Measurements from ENCODE around the gene USP1.
A peak's percentile ranks its signal among the peaks of the same experiment; 100 is the strongest.

USP1 gene, protein sequence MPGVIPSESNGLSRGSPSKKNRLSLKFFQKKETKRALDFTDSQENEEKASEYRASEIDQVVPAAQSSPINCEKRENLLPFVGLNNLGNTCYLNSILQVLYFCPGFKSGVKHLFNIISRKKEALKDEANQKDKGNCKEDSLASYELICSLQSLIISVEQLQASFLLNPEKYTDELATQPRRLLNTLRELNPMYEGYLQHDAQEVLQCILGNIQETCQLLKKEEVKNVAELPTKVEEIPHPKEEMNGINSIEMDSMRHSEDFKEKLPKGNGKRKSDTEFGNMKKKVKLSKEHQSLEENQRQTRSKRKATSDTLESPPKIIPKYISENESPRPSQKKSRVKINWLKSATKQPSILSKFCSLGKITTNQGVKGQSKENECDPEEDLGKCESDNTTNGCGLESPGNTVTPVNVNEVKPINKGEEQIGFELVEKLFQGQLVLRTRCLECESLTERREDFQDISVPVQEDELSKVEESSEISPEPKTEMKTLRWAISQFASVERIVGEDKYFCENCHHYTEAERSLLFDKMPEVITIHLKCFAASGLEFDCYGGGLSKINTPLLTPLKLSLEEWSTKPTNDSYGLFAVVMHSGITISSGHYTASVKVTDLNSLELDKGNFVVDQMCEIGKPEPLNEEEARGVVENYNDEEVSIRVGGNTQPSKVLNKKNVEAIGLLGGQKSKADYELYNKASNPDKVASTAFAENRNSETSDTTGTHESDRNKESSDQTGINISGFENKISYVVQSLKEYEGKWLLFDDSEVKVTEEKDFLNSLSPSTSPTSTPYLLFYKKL

DNA sequence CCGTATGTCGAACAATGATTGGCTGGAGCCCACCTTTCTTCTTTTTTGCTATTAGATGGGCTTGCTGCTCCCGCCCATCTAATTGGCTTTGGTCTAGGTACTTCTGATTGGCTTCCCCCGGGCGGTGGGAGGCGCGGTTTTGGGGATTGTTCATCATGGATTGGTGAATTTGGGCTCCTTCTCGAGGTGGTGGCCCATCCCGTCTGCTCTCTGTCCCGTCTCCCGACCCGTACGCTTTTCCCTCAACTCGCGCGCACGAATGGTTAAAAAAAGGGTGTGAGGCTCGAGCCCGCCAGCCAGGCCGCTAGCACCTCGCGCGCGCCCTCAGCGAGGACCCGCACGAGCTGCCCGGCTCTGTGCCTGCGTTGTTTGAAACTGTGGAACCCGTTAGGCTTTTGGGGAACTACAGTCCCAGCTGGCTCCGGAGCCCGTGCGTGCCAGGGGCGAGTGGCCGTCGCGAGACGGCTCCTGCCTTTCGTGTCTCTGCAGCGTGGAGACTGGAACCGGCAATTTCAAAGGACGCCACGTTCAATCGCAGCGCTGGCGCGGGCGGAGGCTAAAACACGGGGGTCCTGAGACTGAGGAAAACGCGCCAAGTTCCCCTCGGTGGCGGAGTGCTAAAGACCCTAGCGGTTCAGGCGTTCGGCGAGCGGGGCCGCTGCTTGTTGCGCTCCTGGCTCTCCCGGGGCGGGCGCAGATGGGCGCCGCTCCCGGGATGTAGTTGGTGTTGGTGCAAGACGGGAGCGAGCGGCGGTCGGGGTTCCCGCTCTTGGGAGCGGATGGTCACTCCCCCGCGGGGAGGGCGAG is at the start of gene USP1:
Gene USP1, plus strand, starts transcription at position 584 of the 807 bp plus-strand sequence. CDS start 2,819 bp downstream, outside the sequence.
- Histone ChIP-seq H3K9ac (ENCODE audit: low read length) (peak within 1 kb of the TSS; percentile 93), H3K4me3 (ENCODE audit: low read depth in 1 of 2, low read length in 2 of 2) (peak within 1 kb of the TSS; percentile 89 to 98), H3K27me3 (ENCODE audit: control insufficient read depth in 1 of 2, insufficient read depth in 2 of 2, low read length in 2 of 2) (no peaks in the 10 kb centered on the region), H3K27ac (ENCODE audit: low read depth, low read length) (peak within 1 kb of the TSS; percentile 96), H3K36me3 (ENCODE audit: insufficient read depth, low read length) (peaks cover 5% of the 10 kb centered on the region), H3K4me1 (ENCODE audit: insufficient read depth, low read length) (peaks cover 29% of the 10 kb centered on the region), H3K9me3 (ENCODE audit: low read length) (no peaks in the 10 kb centered on the region)

DNA sequence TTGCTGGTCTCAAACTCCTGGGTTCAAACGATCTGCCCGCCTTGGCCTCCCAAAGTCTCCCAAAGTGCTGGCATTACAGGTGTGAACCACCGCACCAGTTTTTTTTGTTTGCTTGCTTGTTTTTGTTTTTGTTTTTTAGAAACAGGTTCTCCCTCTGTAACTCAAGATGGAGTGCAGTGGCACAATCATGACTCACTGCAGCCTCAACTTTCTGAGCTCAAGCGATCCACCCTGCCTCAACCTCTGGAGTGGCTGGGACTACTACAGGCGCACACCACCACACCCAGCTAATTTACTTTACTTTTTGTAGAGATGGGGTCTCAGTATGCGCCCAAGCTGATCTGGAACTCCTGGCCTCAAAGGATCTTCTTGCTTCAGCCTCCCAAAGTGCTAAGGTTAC is 47.3 kb upstream of the USP1 start:
- Histone ChIP-seq H3K36me3 (ENCODE audit: insufficient read depth, low read length) (no peaks in the 10 kb centered on the region), H3K27ac (ENCODE audit: low read depth, low read length) (no peak overlapping the region), H3K9ac (ENCODE audit: low read length) (no peak overlapping the region), H3K4me3 (ENCODE audit: low read depth in 1 of 2, low read length in 2 of 2) (no peak overlapping the region), H3K9me3 (ENCODE audit: low read length) (no peaks in the 10 kb centered on the region), H3K27me3 (ENCODE audit: control insufficient read depth in 1 of 2, insufficient read depth in 2 of 2, low read length in 2 of 2) (no peaks in the 10 kb centered on the region), H3K4me1 (ENCODE audit: insufficient read depth, low read length) (peaks cover 6% of the 10 kb centered on the region)

DNA sequence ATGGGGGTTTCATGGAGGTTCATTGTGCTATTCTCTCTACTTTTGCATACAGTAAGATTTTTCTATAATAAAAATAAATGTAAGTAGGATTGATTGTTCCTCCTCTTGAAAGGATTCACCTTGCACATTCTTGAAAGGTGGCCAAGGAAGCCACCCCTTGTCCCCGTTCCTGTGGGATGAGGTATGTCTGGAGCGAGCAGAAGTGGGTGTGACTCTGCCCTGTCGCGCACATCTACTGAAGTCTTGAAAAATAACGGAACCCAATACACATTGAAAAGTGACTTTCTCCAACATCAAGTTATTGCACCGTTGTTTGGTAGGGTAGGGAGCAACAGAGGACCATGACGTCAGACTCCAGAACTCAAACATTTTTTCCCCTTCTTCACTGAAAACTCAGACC is 46.8 kb upstream of the USP1 start:
- peaks cover under 1% of the 10 kb centered on the region for H3K4me1 ChIP-seq (ENCODE audit: insufficient read depth, low read length)
- no peaks in the 10 kb centered on the region for H3K9me3 ChIP-seq (ENCODE audit: low read length)
- H3K36me3 ChIP-seq (ENCODE audit: insufficient read depth, low read length): no peaks in the 10 kb centered on the region
- H3K27me3 ChIP-seq (ENCODE audit: control insufficient read depth in 1 of 2, insufficient read depth in 2 of 2, low read length in 2 of 2): no peaks in the 10 kb centered on the region
- H3K27ac ChIP-seq (ENCODE audit: low read depth, low read length): no peak overlapping the region
- no peak overlapping the region for H3K9ac ChIP-seq (ENCODE audit: low read length)
- no peak overlapping the region for H3K4me3 ChIP-seq (ENCODE audit: low read depth in 1 of 2, low read length in 2 of 2)

DNA sequence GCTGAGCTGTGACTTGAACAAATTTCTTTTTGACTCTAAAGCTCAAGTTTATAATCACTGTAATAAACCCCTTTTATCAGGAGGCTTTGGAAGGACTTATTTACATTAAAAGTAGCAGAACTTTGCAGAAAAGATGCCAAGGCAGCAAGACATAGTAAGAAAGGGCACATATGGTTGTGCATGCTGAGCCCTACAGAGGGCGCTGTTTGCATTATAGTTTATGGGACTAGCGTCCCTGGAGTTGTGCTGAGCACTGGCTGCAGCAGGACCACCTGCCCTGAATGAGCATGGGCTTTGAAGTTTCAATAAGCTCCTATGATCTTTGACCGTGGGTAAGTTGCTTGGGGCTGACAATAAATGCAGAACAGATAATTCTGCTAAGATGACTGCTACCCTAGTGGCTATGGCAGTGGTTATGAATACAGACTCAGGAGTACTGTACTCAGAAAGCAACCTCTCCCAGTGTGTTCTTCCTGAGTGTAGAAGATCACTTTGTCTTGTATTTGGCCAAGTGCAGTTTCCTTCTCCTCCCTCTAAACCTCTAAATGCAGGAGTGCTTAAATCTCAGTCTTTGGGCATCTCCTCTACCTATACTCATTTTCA is 45.4 kb upstream of the USP1 start:
- no peaks in the 10 kb centered on the region for H3K4me1 ChIP-seq (ENCODE audit: insufficient read depth, low read length)
- H3K9me3 ChIP-seq (ENCODE audit: low read length): no peaks in the 10 kb centered on the region
- H3K9ac ChIP-seq (ENCODE audit: low read length): no peak overlapping the region

DNA sequence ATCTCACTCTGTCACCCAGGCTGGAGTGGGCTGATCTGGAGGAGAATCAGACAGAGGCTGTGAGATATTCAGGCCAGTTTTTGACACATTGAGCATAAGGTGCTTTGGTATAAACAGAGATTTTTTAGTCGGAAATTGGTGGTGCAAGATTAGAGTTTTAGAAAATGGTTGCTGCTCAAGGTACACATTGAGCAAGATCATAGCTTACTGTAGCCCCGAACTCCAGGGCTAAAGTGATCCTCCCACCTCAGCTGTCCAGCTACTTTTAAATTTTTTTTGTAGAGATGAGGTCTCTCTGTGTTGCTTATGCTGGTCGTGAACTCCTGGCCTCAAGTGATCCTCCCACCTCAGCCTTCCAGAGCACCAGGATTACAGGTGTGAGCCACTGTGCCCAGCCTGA is 43.9 kb upstream of the USP1 start:
- Histone ChIP-seq H3K4me1 (ENCODE audit: insufficient read depth, low read length) (no peaks in the 10 kb centered on the region), H3K27ac (ENCODE audit: low read depth, low read length) (no peak overlapping the region), H3K9me3 (ENCODE audit: low read length) (no peaks in the 10 kb centered on the region), H3K9ac (ENCODE audit: low read length) (no peak overlapping the region), H3K4me3 (ENCODE audit: low read depth in 1 of 2, low read length in 2 of 2) (no peak overlapping the region), H3K27me3 (ENCODE audit: control insufficient read depth in 1 of 2, insufficient read depth in 2 of 2, low read length in 2 of 2) (no peaks in the 10 kb centered on the region), H3K36me3 (ENCODE audit: insufficient read depth, low read length) (no peaks in the 10 kb centered on the region)

More for the DNA sequence above, 45.4 kb upstream of the USP1 start:
- H3K36me3 ChIP-seq (ENCODE audit: insufficient read depth, low read length): no peaks in the 10 kb centered on the region
- H3K4me3 ChIP-seq (ENCODE audit: low read depth in 1 of 2, low read length in 2 of 2): no peak overlapping the region
- H3K27ac ChIP-seq (ENCODE audit: low read depth, low read length): no peak overlapping the region
- H3K27me3 ChIP-seq (ENCODE audit: control insufficient read depth in 1 of 2, insufficient read depth in 2 of 2, low read length in 2 of 2): no peaks in the 10 kb centered on the region

DNA sequence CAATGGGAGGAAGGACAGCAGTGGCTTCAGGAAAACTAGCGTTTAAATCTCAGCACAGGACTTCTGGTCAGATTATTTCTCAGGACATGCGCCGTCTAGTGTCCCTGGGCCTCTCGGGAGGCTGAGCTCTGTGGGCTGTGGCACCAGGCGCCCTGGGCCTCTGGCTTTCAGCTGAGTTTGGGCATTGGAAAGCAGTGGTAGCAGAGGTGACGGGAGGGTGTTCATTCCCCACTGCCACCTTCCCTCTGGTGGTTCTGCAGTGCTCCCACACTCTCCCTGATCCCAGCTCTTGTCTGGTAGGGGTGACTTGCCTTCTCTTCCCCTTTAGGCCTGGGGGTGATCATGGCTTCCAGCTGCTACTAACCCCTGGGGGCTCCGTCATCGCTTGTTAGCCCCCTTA is 42.2 kb upstream of the USP1 start:
- Histone ChIP-seq H3K36me3 (ENCODE audit: insufficient read depth, low read length) (no peaks in the 10 kb centered on the region), H3K9me3 (ENCODE audit: low read length) (no peaks in the 10 kb centered on the region), H3K4me1 (ENCODE audit: insufficient read depth, low read length) (no peaks in the 10 kb centered on the region), H3K9ac (ENCODE audit: low read length) (no peak overlapping the region), H3K27ac (ENCODE audit: low read depth, low read length) (no peak overlapping the region), H3K27me3 (ENCODE audit: control insufficient read depth in 1 of 2, insufficient read depth in 2 of 2, low read length in 2 of 2) (no peaks in the 10 kb centered on the region), H3K4me3 (ENCODE audit: low read depth in 1 of 2, low read length in 2 of 2) (no peak overlapping the region)

DNA sequence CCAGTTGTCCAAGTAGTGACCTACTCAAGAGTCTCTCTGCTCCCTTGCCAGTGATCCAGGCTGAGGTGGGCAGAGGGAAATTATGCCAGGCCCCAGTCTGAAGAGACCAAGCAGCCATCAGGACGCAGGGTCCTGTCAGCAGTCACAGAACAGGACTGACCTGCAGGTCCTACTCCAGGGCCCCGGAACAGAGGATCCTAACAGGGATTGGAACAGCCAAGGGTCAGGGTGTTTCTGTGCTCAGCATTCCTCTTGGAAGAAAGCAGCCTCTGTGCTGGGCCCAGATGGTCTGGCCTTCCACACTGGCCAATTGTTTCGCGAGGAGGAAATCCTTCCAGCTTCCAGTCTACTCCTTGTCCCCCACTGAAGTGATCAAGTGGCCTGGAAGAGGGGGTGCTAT is 41.6 kb upstream of the USP1 start:
- no peaks in the 10 kb centered on the region for H3K27me3 ChIP-seq (ENCODE audit: control insufficient read depth in 1 of 2, insufficient read depth in 2 of 2, low read length in 2 of 2)
- no peak overlapping the region for H3K9ac ChIP-seq (ENCODE audit: low read length)
- no peaks in the 10 kb centered on the region for H3K36me3 ChIP-seq (ENCODE audit: insufficient read depth, low read length)
- H3K4me3 ChIP-seq (ENCODE audit: low read depth in 1 of 2, low read length in 2 of 2): no peak overlapping the region
- no peak overlapping the region for H3K27ac ChIP-seq (ENCODE audit: low read depth, low read length)
- no peaks in the 10 kb centered on the region for H3K9me3 ChIP-seq (ENCODE audit: low read length)
- H3K4me1 ChIP-seq (ENCODE audit: insufficient read depth, low read length): no peaks in the 10 kb centered on the region

DNA sequence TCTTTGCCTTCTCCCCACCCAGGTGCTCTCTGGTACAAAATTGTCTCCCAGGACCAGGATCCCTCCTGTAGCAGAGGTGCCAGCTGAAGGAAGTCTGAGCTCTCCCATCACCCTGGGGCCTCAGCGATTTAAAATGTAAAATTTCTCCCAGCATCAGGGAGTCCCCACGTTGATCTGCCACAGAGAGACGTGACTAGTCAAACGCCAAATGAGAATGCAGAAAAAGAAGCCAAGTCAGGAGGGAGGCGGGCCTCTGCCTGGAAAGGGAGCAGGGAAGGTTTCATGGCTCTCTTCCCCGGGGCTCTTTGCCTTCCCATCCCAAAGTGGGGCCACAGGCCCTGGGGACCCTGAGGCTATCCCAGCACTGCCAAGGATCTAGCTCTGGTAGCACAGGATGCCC is 40.0 kb upstream of the USP1 start:
- Histone ChIP-seq H3K9ac (ENCODE audit: low read length) (no peak overlapping the region), H3K4me3 (ENCODE audit: low read depth in 1 of 2, low read length in 2 of 2) (no peak overlapping the region)

DNA sequence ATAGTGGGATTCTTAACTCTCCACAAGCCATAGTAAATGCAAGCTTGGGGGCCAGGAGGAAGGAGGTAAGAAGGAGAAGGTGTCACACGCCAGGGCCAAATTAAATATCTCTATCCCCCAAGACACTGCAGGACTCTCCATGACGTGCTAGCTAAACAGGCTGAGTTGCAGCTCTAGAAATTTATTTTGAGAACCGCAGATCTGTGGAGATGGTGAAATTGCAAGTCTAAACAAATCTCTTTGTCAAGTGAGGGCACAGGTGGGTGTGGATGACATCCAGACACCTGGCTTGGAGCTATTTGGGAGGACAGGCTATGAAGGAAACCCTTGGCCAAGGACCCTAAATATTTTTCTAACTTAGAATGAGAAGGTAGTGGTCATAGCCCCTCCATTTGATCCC is 39.5 kb upstream of the USP1 start:
- H3K27ac ChIP-seq (ENCODE audit: low read depth, low read length): no peak overlapping the region
- no peaks in the 10 kb centered on the region for H3K9me3 ChIP-seq (ENCODE audit: low read length)
- H3K4me3 ChIP-seq (ENCODE audit: low read depth in 1 of 2, low read length in 2 of 2): no peak overlapping the region
- H3K9ac ChIP-seq (ENCODE audit: low read length): no peak overlapping the region
- no peaks in the 10 kb centered on the region for H3K4me1 ChIP-seq (ENCODE audit: insufficient read depth, low read length)
- no peaks in the 10 kb centered on the region for H3K36me3 ChIP-seq (ENCODE audit: insufficient read depth, low read length)
- no peaks in the 10 kb centered on the region for H3K27me3 ChIP-seq (ENCODE audit: control insufficient read depth in 1 of 2, insufficient read depth in 2 of 2, low read length in 2 of 2)

More for the DNA sequence above, 40.0 kb upstream of the USP1 start:
- H3K27me3 ChIP-seq (ENCODE audit: control insufficient read depth in 1 of 2, insufficient read depth in 2 of 2, low read length in 2 of 2): no peaks in the 10 kb centered on the region
- H3K27ac ChIP-seq (ENCODE audit: low read depth, low read length): no peak overlapping the region
- H3K36me3 ChIP-seq (ENCODE audit: insufficient read depth, low read length): no peaks in the 10 kb centered on the region
- H3K9me3 ChIP-seq (ENCODE audit: low read length): no peaks in the 10 kb centered on the region
- H3K4me1 ChIP-seq (ENCODE audit: insufficient read depth, low read length): no peaks in the 10 kb centered on the region

DNA sequence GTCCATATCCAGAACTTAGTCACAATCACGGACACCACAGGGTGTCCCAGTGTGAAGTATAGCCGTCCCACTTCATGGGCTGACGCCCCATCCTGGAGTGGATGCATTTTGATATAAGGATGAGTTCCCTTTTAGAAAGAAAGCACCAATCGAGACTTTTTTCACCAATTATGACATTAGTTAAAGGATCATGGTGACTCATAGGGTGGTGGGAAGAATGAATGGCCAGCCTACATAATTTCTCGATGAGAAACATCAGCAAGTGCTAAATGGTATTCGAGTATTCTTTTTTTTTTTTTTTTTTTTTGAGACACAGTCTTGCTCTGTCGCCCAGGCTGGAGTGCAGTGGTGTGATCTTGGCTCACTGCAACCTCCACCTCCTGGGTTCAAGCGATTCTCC is 38.5 kb upstream of the USP1 start:
- Histone ChIP-seq H3K27me3 (ENCODE audit: control insufficient read depth in 1 of 2, insufficient read depth in 2 of 2, low read length in 2 of 2) (no peaks in the 10 kb centered on the region), H3K4me3 (ENCODE audit: low read depth in 1 of 2, low read length in 2 of 2) (no peak overlapping the region), H3K4me1 (ENCODE audit: insufficient read depth, low read length) (no peaks in the 10 kb centered on the region), H3K9me3 (ENCODE audit: low read length) (no peaks in the 10 kb centered on the region), H3K9ac (ENCODE audit: low read length) (no peak overlapping the region), H3K27ac (ENCODE audit: low read depth, low read length) (no peak overlapping the region), H3K36me3 (ENCODE audit: insufficient read depth, low read length) (no peaks in the 10 kb centered on the region)

Measured in muscle layer of colon (tissue), 2 donors.